OCI-LY1 (cell line): Measurements from ENCODE around the gene ZIC1.

Experiments
- EZH2 ChIP-seq: fragments of 200-600 bp; sonication (generic), shearing (Covaris generic); IDR thresholded peaks from 2 replicates; pipeline ENCODE4 v1.8.0; 2017; ENCODE audit warnings: borderline replicate concordance, mixed run types, mild to moderate bottlenecking, antibody characterized with exemption, low read length, moderate library complexity, mixed read lengths
- TF ChIP-seq, protein P1 (sequence below): fragments of 200-600 bp; sonication (generic), shearing (Covaris generic); IDR thresholded peaks from 2 replicates; pipeline ENCODE4 v1.5.1; 2017; ENCODE audit warnings: mild to moderate bottlenecking, antibody characterized with exemption, low read length, moderate library complexity, mixed read lengths

GRCh38 chr3:147410526-147411237 lies 1.5 kb downstream of the ZIC1 start:
- TF ChIP-seq, protein P1, sequence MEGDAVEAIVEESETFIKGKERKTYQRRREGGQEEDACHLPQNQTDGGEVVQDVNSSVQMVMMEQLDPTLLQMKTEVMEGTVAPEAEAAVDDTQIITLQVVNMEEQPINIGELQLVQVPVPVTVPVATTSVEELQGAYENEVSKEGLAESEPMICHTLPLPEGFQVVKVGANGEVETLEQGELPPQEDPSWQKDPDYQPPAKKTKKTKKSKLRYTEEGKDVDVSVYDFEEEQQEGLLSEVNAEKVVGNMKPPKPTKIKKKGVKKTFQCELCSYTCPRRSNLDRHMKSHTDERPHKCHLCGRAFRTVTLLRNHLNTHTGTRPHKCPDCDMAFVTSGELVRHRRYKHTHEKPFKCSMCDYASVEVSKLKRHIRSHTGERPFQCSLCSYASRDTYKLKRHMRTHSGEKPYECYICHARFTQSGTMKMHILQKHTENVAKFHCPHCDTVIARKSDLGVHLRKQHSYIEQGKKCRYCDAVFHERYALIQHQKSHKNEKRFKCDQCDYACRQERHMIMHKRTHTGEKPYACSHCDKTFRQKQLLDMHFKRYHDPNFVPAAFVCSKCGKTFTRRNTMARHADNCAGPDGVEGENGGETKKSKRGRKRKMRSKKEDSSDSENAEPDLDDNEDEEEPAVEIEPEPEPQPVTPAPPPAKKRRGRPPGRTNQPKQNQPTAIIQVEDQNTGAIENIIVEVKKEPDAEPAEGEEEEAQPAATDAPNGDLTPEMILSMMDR: no peak
- TF ChIP-seq EZH2: no peak
